ENCODE results near the gene MAOA.

MAOA gene

DNA sequence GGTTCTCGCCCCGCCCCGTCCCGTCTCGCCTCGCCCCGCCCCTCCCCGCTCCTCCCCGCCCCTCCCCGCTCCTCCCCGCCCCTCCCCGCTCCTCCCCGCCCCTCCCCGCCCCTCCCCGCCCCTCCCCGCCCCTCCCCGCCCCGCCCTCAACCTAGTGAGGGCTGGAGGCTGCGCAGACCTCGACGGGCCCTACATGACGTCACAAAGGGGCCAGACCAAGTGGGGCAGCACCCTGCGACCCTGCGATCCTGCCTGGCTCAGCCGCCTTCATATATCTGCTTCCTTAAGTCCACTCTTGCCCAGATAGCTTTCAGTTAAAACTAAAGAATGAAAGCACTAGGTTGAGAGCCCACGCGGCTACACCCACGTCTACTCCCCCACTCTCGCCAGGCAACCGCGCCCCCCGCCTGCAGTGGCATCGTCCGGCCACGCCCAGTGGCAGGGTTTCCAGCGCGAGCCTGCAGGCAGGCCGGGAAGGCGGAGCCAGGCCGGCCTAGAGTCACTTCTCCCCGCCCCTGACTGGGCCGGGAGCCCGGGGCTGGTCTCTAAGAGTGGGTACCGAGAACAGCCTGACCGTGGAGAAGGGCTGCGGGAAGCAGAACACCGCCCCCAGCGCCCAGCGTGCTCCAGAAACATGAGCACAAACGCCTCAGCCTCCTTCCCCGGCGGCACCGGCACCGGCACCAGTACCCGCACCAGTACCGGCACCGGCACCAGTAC, 1.5 kb upstream of the MAOA start (continued):
- TF ChIP-seq ZNF266 (tag by site-specific recombination; IDR thresholded peaks at IDR 0.05; ENCODE audit: low read depth) (no peak), KLF9 (tag by site-specific recombination; IDR thresholded peaks at IDR 0.05; ENCODE audit: low read depth) (peak; percentile 71), ZNF157 (tag by site-specific recombination; IDR thresholded peaks at IDR 0.05) (no peak), ZNF2 (tag by site-specific recombination; IDR thresholded peaks at IDR 0.05) (no peak), IKZF3 (tag by site-specific recombination; IDR thresholded peaks at IDR 0.05) (no peak), ZNF10 (tag by site-specific recombination; IDR thresholded peaks at IDR 0.05) (no peak), KLF7 (tag by site-specific recombination; IDR thresholded peaks at IDR 0.05; ENCODE audit: borderline replicate concordance) (0 out of 2 replicates have a peak, but pooled peaks have one; percentile 19), ZNF394 (tag by site-specific recombination; IDR thresholded peaks at IDR 0.05; ENCODE audit: borderline replicate concordance) (no peak), EGR2 (tag by site-specific recombination; IDR thresholded peaks at IDR 0.05; ENCODE audit: low read depth) (peak; percentile 37; the same call in 1 of the 2 replicates), ZFHX2 (tag by site-specific recombination; conservative IDR thresholded peaks at IDR 0.05) (peak; percentile 52), MZF1 (tag by site-specific recombination; IDR thresholded peaks at IDR 0.05; ENCODE audit: borderline replicate concordance) (no peak), ZNF658 (tag by site-specific recombination; IDR thresholded peaks at IDR 0.05) (no peak), ZBTB8A (tag by site-specific recombination; IDR thresholded peaks at IDR 0.05) (peak; percentile 77), ZNF341 (tag by site-specific recombination; IDR thresholded peaks at IDR 0.05; ENCODE audit: low read depth) (peak; percentile 91), KLF16 (tag by site-specific recombination; IDR thresholded peaks at IDR 0.05) (peak; percentile 35; the same call in 1 of the 2 replicates), ZNF155 (tag by site-specific recombination; IDR thresholded peaks at IDR 0.05) (no peak), ZNF223 (tag by site-specific recombination; IDR thresholded peaks at IDR 0.05) (no peak), OSR2 (tag by site-specific recombination; IDR thresholded peaks at IDR 0.05) (peak; percentile 57; the same call in 1 of the 2 replicates), ZBTB17 (tag by site-specific recombination; IDR thresholded peaks at IDR 0.05) (no peak)
- TF ChIP-seq, protein P1, sequence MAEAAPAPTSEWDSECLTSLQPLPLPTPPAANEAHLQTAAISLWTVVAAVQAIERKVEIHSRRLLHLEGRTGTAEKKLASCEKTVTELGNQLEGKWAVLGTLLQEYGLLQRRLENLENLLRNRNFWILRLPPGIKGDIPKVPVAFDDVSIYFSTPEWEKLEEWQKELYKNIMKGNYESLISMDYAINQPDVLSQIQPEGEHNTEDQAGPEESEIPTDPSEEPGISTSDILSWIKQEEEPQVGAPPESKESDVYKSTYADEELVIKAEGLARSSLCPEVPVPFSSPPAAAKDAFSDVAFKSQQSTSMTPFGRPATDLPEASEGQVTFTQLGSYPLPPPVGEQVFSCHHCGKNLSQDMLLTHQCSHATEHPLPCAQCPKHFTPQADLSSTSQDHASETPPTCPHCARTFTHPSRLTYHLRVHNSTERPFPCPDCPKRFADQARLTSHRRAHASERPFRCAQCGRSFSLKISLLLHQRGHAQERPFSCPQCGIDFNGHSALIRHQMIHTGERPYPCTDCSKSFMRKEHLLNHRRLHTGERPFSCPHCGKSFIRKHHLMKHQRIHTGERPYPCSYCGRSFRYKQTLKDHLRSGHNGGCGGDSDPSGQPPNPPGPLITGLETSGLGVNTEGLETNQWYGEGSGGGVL (tag by site-specific recombination; IDR thresholded peaks at IDR 0.05): no peak
- TF ChIP-seq, protein P2, sequence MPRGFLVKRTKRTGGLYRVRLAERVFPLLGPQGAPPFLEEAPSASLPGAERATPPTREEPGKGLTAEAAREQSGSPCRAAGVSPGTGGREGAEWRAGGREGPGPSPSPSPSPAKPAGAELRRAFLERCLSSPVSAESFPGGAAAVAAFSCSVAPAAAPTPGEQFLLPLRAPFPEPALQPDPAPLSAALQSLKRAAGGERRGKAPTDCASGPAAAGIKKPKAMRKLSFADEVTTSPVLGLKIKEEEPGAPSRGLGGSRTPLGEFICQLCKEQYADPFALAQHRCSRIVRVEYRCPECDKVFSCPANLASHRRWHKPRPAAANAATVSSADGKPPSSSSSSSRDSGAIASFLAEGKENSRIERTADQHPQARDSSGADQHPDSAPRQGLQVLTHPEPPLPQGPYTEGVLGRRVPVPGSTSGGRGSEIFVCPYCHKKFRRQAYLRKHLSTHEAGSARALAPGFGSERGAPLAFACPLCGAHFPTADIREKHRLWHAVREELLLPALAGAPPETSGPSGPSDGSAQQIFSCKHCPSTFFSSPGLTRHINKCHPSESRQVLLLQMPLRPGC (tag by site-specific recombination; IDR thresholded peaks at IDR 0.05): no peak
- TF ChIP-seq, protein P3, sequence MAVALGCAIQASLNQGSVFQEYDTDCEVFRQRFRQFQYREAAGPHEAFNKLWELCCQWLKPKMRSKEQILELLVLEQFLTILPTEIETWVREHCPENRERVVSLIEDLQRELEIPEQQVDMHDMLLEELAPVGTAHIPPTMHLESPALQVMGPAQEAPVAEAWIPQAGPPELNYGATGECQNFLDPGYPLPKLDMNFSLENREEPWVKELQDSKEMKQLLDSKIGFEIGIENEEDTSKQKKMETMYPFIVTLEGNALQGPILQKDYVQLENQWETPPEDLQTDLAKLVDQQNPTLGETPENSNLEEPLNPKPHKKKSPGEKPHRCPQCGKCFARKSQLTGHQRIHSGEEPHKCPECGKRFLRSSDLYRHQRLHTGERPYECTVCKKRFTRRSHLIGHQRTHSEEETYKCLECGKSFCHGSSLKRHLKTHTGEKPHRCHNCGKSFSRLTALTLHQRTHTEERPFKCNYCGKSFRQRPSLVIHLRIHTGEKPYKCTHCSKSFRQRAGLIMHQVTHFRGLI (tag by site-specific recombination; IDR thresholded peaks at IDR 0.05): no peak
- TF ChIP-seq, protein P4, sequence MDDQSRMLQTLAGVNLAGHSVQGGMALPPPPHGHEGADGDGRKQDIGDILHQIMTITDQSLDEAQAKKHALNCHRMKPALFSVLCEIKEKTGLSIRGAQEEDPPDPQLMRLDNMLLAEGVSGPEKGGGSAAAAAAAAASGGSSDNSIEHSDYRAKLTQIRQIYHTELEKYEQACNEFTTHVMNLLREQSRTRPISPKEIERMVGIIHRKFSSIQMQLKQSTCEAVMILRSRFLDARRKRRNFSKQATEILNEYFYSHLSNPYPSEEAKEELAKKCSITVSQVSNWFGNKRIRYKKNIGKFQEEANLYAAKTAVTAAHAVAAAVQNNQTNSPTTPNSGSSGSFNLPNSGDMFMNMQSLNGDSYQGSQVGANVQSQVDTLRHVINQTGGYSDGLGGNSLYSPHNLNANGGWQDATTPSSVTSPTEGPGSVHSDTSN (CRISPR knock-in tag; IDR thresholded peaks at IDR 0.05): no peak
- TF ChIP-seq, protein P5, sequence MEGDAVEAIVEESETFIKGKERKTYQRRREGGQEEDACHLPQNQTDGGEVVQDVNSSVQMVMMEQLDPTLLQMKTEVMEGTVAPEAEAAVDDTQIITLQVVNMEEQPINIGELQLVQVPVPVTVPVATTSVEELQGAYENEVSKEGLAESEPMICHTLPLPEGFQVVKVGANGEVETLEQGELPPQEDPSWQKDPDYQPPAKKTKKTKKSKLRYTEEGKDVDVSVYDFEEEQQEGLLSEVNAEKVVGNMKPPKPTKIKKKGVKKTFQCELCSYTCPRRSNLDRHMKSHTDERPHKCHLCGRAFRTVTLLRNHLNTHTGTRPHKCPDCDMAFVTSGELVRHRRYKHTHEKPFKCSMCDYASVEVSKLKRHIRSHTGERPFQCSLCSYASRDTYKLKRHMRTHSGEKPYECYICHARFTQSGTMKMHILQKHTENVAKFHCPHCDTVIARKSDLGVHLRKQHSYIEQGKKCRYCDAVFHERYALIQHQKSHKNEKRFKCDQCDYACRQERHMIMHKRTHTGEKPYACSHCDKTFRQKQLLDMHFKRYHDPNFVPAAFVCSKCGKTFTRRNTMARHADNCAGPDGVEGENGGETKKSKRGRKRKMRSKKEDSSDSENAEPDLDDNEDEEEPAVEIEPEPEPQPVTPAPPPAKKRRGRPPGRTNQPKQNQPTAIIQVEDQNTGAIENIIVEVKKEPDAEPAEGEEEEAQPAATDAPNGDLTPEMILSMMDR (tag by site-specific recombination; IDR thresholded peaks at IDR 0.05): peak; percentile 44; the same call in 1 of the 2 replicates
- TF ChIP-seq, protein P6, sequence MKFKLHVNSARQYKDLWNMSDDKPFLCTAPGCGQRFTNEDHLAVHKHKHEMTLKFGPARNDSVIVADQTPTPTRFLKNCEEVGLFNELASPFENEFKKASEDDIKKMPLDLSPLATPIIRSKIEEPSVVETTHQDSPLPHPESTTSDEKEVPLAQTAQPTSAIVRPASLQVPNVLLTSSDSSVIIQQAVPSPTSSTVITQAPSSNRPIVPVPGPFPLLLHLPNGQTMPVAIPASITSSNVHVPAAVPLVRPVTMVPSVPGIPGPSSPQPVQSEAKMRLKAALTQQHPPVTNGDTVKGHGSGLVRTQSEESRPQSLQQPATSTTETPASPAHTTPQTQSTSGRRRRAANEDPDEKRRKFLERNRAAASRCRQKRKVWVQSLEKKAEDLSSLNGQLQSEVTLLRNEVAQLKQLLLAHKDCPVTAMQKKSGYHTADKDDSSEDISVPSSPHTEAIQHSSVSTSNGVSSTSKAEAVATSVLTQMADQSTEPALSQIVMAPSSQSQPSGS (tag by site-specific recombination; IDR thresholded peaks at IDR 0.05; ENCODE audit: low read depth): peak; percentile 86
- TF ChIP-seq, protein P7, sequence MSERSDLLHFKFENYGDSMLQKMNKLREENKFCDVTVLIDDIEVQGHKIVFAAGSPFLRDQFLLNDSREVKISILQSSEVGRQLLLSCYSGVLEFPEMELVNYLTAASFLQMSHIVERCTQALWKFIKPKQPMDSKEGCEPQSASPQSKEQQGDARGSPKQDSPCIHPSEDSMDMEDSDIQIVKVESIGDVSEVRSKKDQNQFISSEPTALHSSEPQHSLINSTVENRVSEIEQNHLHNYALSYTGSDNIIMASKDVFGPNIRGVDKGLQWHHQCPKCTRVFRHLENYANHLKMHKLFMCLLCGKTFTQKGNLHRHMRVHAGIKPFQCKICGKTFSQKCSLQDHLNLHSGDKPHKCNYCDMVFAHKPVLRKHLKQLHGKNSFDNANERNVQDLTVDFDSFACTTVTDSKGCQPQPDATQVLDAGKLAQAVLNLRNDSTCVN (tag by site-specific recombination; optimal IDR thresholded peaks at IDR 0.05): peak; percentile 14
- TF ChIP-seq, protein P8, sequence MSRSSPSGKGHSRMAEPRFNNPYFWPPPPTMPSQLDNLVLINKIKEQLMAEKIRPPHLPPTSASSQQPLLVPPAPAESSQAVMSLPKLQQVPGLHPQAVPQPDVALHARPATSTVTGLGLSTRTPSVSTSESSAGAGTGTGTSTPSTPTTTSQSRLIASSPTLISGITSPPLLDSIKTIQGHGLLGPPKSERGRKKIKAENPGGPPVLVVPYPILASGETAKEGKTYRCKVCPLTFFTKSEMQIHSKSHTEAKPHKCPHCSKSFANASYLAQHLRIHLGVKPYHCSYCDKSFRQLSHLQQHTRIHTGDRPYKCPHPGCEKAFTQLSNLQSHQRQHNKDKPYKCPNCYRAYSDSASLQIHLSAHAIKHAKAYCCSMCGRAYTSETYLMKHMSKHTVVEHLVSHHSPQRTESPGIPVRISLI (tag by site-specific recombination; IDR thresholded peaks at IDR 0.05): no peak
